K562 (cell line): ENCODE measurements around the gene SLC32A1. TPM values are rescaled to one million over a fixed set of nuclear protein-coding genes. Genes with fewer than 3 reads are reported as not detected.

Experiments used
- ATAC-seq: fragments of 200-7000 bp; cut with Tn5 transposase; 3 replicates; pipeline ENCODE4 v1.9.1; 2020; ENCODE audit warnings: moderate library complexity
- BruUV-seq: library from RNA; stranded (reverse); fragments of 400-500 nt; replicated peaks from 2 replicates; lab custom pipeline; 2021; lab: Mats Ljungman, UMichigan
- CTCF ChIA-PET: fragments of 300-600 bp; formaldehyde crosslinking; extraction: SDS; loops from one replicate; lab custom pipeline; 2021; ENCODE audit warnings: low intra/inter-chr PET ratio; lab: Yijun Ruan, JAX
- POLR2A ChIA-PET: fragments of 300-600, 350-650 bp; sonication (Branson Sonifier 250); formaldehyde crosslinking; extraction: SDS; loops from one replicate; lab custom pipeline; 2021; ENCODE audit warnings: antibody characterized with exemption, inconsistent platforms; lab: Yijun Ruan, JAX
- DNase-seq, 4 experiments: peaks; one replicate each; pipeline versions ENCODE4 v3.0.0 to v3.0.0-alpha.2; 2011 to 2018; ENCODE audit warnings: low spot score in 3 of 4, mixed read lengths in 3 of 4; ENCODE audit errors: extremely low read depth in 1 of 4
- FAIRE-seq: peaks from 2 replicates; lab custom pipeline; 2011; peaks lifted over from hg19 to GRCh38; lab: Jason Lieb, UNC
- H2AFZ ChIP-seq: 2 replicates; pipeline ENCODE4 v1.6.0; 2011; ENCODE audit warnings: low read depth, low read length, control low read depth, inconsistent platforms
- H3K27ac ChIP-seq: fragments of 200-600 bp; 3 replicates; pipeline ENCODE4 v1.8.0; 2011; ENCODE audit warnings: low read depth, mild to moderate bottlenecking, control low read depth, inconsistent platforms, low read length, moderate library complexity, mixed read lengths; ENCODE audit errors: extremely low read depth
- H3K27me3 ChIP-seq, 2 experiments: fragments of 300-600 bp in 1 of 2; 2 replicates in 1 of 2; 3 replicates in 1 of 2; pipeline versions ENCODE4 v1.6.0 to v1.8.0; 2011; ENCODE audit warnings: inconsistent platforms in 2 of 2, low read length in 2 of 2, mild to moderate bottlenecking in 1 of 2, mixed read lengths in 1 of 2, moderate library complexity in 1 of 2; ENCODE audit not compliant: control insufficient read depth in 2 of 2, insufficient read depth in 2 of 2
- H3K36me3 ChIP-seq: fragments of 300-600 bp; 3 replicates; pipeline ENCODE4 v1.8.0; 2011; ENCODE audit warnings: mild to moderate bottlenecking, low read length, inconsistent platforms; ENCODE audit not compliant: control insufficient read depth, insufficient read depth
- H3K4me1 ChIP-seq, 2 experiments: fragments of 200-600 bp in 1 of 2; replicated peaks in 1 of 2; 2 replicates in 1 of 2; 3 replicates in 1 of 2; pipeline versions ENCODE4 v1.5.1 to v1.8.0; 2011; ENCODE audit warnings: inconsistent platforms in 2 of 2, low read length in 2 of 2, mild to moderate bottlenecking in 1 of 2, mixed read lengths in 1 of 2, moderate library complexity in 1 of 2; ENCODE audit not compliant: control insufficient read depth in 2 of 2, insufficient read depth in 2 of 2
- H3K4me2 ChIP-seq: 2 replicates; pipeline ENCODE4 v1.6.1; 2011; ENCODE audit warnings: low read length, control low read depth, inconsistent platforms, mixed read lengths; ENCODE audit not compliant: insufficient read depth
- H3K4me3 ChIP-seq: fragments of 200-600 bp; sonication (generic), shearing (Covaris generic); 2 replicates; pipeline ENCODE4 v1.5.1; 2016; ENCODE audit warnings: control low read depth, inconsistent platforms
- H3K79me2 ChIP-seq: fragments of 200-600 bp; 3 replicates; pipeline ENCODE4 v1.8.0; 2011; ENCODE audit warnings: low read length, inconsistent platforms; ENCODE audit not compliant: control insufficient read depth, insufficient read depth
- H3K9ac ChIP-seq, 2 experiments: 2 replicates each; pipeline versions ENCODE4 v1.6.0 to v1.6.1; 2011; ENCODE audit warnings: low read depth in 2 of 2, low read length in 2 of 2, control low read depth in 1 of 2, inconsistent platforms in 1 of 2, mild to moderate bottlenecking in 1 of 2, mixed read lengths in 1 of 2; ENCODE audit not compliant: insufficient read depth in 1 of 2
- H3K9me1 ChIP-seq: one replicate; pipeline ENCODE4 v1.6.0; 2011; ENCODE audit warnings: inconsistent platforms, mild to moderate bottlenecking, low read length, moderate library complexity; ENCODE audit not compliant: control insufficient read depth, insufficient read depth
- H3K9me3 ChIP-seq: replicated peaks from 2 replicates; pipeline ENCODE4 v1.5.1; 2011; ENCODE audit warnings: low read depth, low read length, inconsistent platforms; ENCODE audit not compliant: control insufficient read depth, insufficient read depth
- H4K20me1 ChIP-seq: replicated peaks from 2 replicates; pipeline ENCODE4 v1.6.1; 2011; ENCODE audit warnings: low read length, inconsistent platforms, mixed read lengths; ENCODE audit not compliant: control insufficient read depth, insufficient read depth
- ARID3B ChIP-seq: fragments of 250-450 bp; sonication (Bioruptor Pico); IDR thresholded peaks from 2 replicates; pipeline ENCODE4 v1.4.0; 2020; ENCODE audit warnings: borderline replicate concordance
- GATA2 ChIP-seq: sonication (generic); formaldehyde crosslinking; IDR thresholded peaks from 2 replicates; pipeline ENCODE4 v1.4.0; 2020; ENCODE audit warnings: mild to moderate bottlenecking, missing genetic modification reagents
- KAT7 ChIP-seq: sonication (generic); formaldehyde crosslinking; IDR thresholded peaks from 2 replicates; pipeline ENCODE4 v1.8.0; 2022; ENCODE audit warnings: missing genetic modification reagents, mild to moderate bottlenecking, borderline replicate concordance
- NR2F6 ChIP-seq: fragments of 450-650 bp; formaldehyde crosslinking; IDR thresholded peaks from 2 replicates; pipeline ENCODE4 v1.4.0; 2020; ENCODE audit warnings: mild to moderate bottlenecking
- PATZ1 ChIP-seq: fragments of 250-450 bp; sonication (Bioruptor Pico); IDR thresholded peaks from 2 replicates; pipeline ENCODE4 v1.5.0; 2020; ENCODE audit warnings: mild to moderate bottlenecking, borderline replicate concordance
- PREB ChIP-seq: sonication (generic); formaldehyde crosslinking; IDR thresholded peaks from 2 replicates; pipeline ENCODE4 v1.8.1; 2023; ENCODE audit warnings: mild to moderate bottlenecking, missing genetic modification reagents
- SRSF9 ChIP-seq: fragments of 200-400 bp; formaldehyde crosslinking; IDR thresholded peaks from 2 replicates; pipeline ENCODE4 v1.6.1; 2017; ENCODE audit warnings: low read depth, low read length, borderline replicate concordance
- YBX1 ChIP-seq: fragments of 450-650 bp; IDR thresholded peaks from 2 replicates; pipeline ENCODE4 v1.7.1; 2016; ENCODE audit warnings: mild to moderate bottlenecking
- ZNF316 ChIP-seq: fragments of 450-650 bp; IDR thresholded peaks from 2 replicates; pipeline ENCODE4 v1.6.1; 2016
- ZNF354B ChIP-seq: fragments of 250-450 bp; sonication (Bioruptor Pico); IDR thresholded peaks from 2 replicates; pipeline ENCODE4 v1.4.0; 2020
- ZNF561 ChIP-seq: fragments of 450-650 bp; formaldehyde crosslinking; conservative IDR thresholded peaks from 2 replicates; pipeline ENCODE4 v1.4.0; 2020; ENCODE audit warnings: mild to moderate bottlenecking, moderate library complexity
- ZNF717 ChIP-seq: fragments of 250-450 bp; sonication (Bioruptor Pico); IDR thresholded peaks from 2 replicates; pipeline ENCODE4 v1.5.0; 2021
- WGBS: fragments of 100-300 bp; shearing (Covaris generic); methylation state at CpG from one replicate; pipeline ENCODE4 v1.1.6; 2016; ENCODE audit warnings: low coverage, mixed read lengths; ENCODE audit not compliant: insufficient coverage; ENCODE audit errors: missing lambda C conversion rate; 5-methylcytosine and 5-hydroxymethylcytosine counted together
- in situ Hi-C: fragments of 300-500 bp; cut with MboI; formaldehyde crosslinking; loops from 4 replicates; pipeline ENCODE4 v1.15.0; 2018; ENCODE audit warnings: inconsistent platforms, mixed read lengths
- intact Hi-C: fragments of 100-400 bp; cut with micrococcal nuclease; formaldehyde crosslinking; loops from 2 replicates; pipeline ENCODE4 v1.14.2; 2022
- polyA plus RNA-seq, 8 experiments: library from polyadenylated mRNA; depleted of rRNA in 4 of 8; stranded (reverse) in 5 of 8; unstranded in 3 of 8; fragments of >200 nt; fragmentation: Nextera tagmentation in 2 of 8; fragmentation: Illumina TruSeq in 1 of 8; extraction: Ambion mirVana in 2 of 8; extraction: Trizol in 1 of 8; gene quantifications; 2 replicates each; pipeline versions ENCODE4 v1.2.1 to v1.2.3, GENCODE V29; 2011 to 2014; ENCODE audit warnings: inconsistent platforms in 1 of 8, missing spikeins in 1 of 8
- total RNA-seq, 7 experiments: library from RNA; depleted of rRNA in 6 of 7; stranded (reverse); fragments of >200 nt in 6 of 7; fragmentation: Illumina TruSeq in 2 of 7; extraction: Trizol in 2 of 7; gene quantifications; 2 replicates each; pipeline versions ENCODE4 v1.2.1 to v1.2.3, GENCODE V29; 2011 to 2021; ENCODE audit warnings: low replicate concordance in 1 of 7
- TF ChIP-seq, protein P1 (sequence below): sonication (generic); formaldehyde crosslinking; IDR thresholded peaks from 2 replicates; pipeline ENCODE4 v1.8.0; 2022; ENCODE audit warnings: missing genetic modification reagents, mild to moderate bottlenecking, moderate library complexity, borderline replicate concordance
- TF ChIP-seq, protein P2 (sequence below): fragments of 250-450 bp; sonication (Bioruptor Pico); IDR thresholded peaks from 2 replicates; pipeline ENCODE4 v1.4.0; 2020

The SLC32A1 gene
- total and polyA plus RNA-seq, 9 of the 15 experiments (the other 6 are each of a cell fraction or from before 2014, with no cell fraction given): not detected

- TF ChIP-seq NR2F6 (CRISPR knock-in tag) (no peak), YBX1 (no peak), ZNF717 (CRISPR knock-in tag) (no peak)
Measured at GRCh38 chr20:38751360-38751976, 27.2 kb downstream of the SLC32A1 start (continued).

DNA sequence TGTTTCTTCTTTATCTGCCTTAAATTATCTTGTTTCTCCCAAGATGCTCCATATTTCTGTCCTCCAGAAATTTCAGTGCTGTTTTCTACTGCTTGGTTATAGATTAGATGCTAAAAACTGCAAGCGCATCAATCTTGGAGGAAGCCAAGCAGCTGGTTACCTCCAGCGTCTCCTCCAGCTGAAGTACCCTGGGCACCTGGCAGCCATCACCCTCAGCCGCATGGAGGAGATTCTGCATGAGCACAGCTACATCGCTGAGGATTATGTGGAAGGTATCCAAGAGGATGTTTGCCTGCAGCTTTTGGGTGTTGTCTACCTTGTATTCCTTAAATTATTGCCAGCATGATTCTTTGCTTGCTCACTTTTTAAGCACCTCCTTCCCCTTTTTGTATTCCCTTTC lies 27.7 kb downstream of the SLC32A1 start:
- H4K20me1 ChIP-seq: no peaks in the 10 kb centered on the region
- peaks cover 20% of the 10 kb centered on the region for H3K79me2 ChIP-seq
- WGBS: 83% methylated on average over 3 of the region's 4 CpGs
- H3K4me2 ChIP-seq: no peak overlapping the region; the same call in 1 of the 2 replicates
- BruUV-seq: no TSS peak
- peak overlapping the region in 1 of 2 experiments; percentile 62; a peak in 1 of 4 replicates for H3K9ac ChIP-seq
- H3K4me1 ChIP-seq: peaks cover 14 to 18% of the 10 kb centered on the region in 2 experiments; a peak in 4 of 5 replicates
- H3K4me3 ChIP-seq: no peak overlapping the region
- H3K27ac ChIP-seq: no peak overlapping the region
- DNase-seq (no peak), FAIRE-seq (no peak), ATAC-seq (no peak)
- H3K36me3 ChIP-seq: peaks cover 55% of the 10 kb centered on the region
- no peaks in the 10 kb centered on the region for H3K9me3 ChIP-seq
- in situ Hi-C loops (no loop called here), intact Hi-C loops (loop anchor here (5.0 to 10.0 kb wide), 2 partner anchors 140 to 293 kb away; no protein-coding TSS in a partner anchor)
- ChIA-PET POLR2A (interaction anchor here (0.6 to 1.4 kb wide), 3 partner anchors 24 to 177 kb away, joined by 3 to 4 read pairs (median 3); no protein-coding TSS in a partner anchor), CTCF (interaction anchor here (0.8 to 3.8 kb wide), 6 partner anchors 26 to 414 kb away, joined by 3 to 40 read pairs (median 10); no protein-coding TSS in a partner anchor)
- no peaks in the 10 kb centered on the region for H3K27me3 ChIP-seq
- H2AFZ ChIP-seq: no peak overlapping the region
- H3K9me1 ChIP-seq: no peaks in the 10 kb centered on the region
- TF ChIP-seq ZNF316: peak; percentile 8; the same call in 1 of the 2 replicates
- TF ChIP-seq ZNF354B (CRISPR knock-in tag): no peak
- no peak for TF ChIP-seq SRSF9
- TF ChIP-seq, protein P1, sequence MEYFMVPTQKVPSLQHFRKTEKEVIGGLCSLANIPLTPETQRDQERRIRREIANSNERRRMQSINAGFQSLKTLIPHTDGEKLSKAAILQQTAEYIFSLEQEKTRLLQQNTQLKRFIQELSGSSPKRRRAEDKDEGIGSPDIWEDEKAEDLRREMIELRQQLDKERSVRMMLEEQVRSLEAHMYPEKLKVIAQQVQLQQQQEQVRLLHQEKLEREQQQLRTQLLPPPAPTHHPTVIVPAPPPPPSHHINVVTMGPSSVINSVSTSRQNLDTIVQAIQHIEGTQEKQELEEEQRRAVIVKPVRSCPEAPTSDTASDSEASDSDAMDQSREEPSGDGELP: no peak
- no peak for TF ChIP-seq PREB (CRISPR knock-in tag)
- TF ChIP-seq, protein P2, sequence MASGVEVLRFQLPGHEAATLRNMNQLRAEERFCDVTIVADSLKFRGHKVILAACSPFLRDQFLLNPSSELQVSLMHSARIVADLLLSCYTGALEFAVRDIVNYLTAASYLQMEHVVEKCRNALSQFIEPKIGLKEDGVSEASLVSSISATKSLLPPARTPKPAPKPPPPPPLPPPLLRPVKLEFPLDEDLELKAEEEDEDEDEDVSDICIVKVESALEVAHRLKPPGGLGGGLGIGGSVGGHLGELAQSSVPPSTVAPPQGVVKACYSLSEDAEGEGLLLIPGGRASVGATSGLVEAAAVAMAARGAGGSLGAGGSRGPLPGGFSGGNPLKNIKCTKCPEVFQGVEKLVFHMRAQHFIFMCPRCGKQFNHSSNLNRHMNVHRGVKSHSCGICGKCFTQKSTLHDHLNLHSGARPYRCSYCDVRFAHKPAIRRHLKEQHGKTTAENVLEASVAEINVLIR (CRISPR knock-in tag): no peak
- no peak for TF ChIP-seq ZNF561 (CRISPR knock-in tag)
- no peak for TF ChIP-seq PATZ1 (CRISPR knock-in tag)
- no peak for TF ChIP-seq KAT7
- TF ChIP-seq GATA2 (CRISPR knock-in tag): no peak
- no peak for TF ChIP-seq ARID3B (CRISPR knock-in tag)
